ENCODE results near the gene MRPL28.
"Not testable (repeated sequence)": the region's sequence is repeated elsewhere in the genome, so short reads cannot be mapped to it uniquely, and the experiment has no call there.

Gene MRPL28

GRCh38 chr16:389352-389751 lies 19.0 kb upstream of the MRPL28 start:
- DNase-seq (ENCODE audit: low read depth): no peak

GRCh38 chr16:387761-388666 lies 17.7 kb upstream of the MRPL28 start:
- not testable (repeated sequence) for DNase-seq (ENCODE audit: low read depth)

- no peak for DNase-seq (ENCODE audit: low read depth)
These were observed 16.4 kb upstream of the MRPL28 start for GRCh38 chr16:386641-387156.

- no peak for DNase-seq (ENCODE audit: low read depth)
These were observed 13.2 kb upstream of the MRPL28 start for GRCh38 chr16:383326-384051.

DNA sequence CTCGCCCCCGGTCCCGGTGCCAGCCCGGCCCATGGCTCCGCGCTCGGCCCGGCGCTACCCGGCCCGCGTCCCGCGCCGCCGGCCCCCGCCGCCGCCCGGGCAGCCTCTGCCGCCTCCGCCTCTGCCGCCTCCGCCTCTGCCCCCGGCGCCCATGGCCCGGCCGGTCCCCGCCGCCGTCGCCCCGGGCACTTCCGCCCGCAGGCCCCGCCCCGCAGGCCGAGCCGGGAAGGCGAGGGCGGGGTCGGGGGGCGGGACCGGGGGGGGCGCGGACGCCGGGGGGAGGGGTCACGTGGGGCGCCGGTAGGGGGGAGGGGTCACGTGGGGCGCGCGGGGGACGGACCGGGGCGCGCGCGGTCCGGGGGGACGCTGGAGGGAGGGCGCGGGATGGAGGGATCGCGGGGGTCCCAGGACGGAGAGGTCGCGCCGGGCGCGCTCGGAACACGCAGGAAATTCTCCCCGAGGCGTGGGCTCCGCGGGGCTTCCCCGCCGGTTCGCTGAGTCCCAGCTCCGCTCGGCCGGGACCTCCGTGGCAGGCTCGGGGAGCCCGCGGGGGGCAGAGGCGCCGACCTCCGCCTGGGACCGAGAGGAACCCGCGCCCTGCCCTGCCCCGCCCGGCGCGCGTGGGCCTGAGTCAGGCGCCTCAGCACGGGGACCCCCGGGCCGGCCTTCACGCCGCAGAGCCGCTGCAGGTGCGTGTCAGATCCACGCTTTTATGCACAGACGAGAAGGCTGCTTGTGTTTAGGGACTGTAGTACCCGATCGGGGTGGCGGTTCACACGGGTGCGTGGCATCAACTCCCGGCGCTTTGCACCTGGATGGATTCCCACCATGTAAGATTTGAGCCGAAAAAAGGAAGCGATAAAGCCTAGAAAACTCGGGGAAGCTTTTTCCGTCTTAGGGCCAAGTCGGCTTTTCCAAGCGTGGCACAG lies 11.7 kb upstream of the MRPL28 start, which contains the start of gene PGAP6:
TSS of gene PGAP6 (minus strand) at position 190 of the 929 bp plus-strand sequence. CDS start at position 33, 157 bp downstream.
- DNase-seq (ENCODE audit: low read depth): no peak

- no peak for DNase-seq (ENCODE audit: low read depth)
These were observed 10.9 kb upstream of the MRPL28 start for GRCh38 chr16:381012-381788.

DNA sequence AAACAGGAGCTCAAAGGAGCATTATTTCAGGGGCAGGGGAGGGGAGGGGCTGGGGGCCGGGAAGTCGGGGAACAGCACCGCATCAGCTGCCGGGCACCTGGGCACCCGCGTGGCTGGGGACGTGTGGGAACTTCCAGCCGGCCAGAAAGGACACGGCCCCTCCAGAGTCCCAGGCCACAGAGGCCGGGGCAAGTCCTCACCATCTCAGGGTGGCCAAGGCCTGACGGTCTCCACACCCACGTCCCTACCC lies 10.3 kb upstream of the MRPL28 start:
- no peak for DNase-seq (ENCODE audit: low read depth)

DNA sequence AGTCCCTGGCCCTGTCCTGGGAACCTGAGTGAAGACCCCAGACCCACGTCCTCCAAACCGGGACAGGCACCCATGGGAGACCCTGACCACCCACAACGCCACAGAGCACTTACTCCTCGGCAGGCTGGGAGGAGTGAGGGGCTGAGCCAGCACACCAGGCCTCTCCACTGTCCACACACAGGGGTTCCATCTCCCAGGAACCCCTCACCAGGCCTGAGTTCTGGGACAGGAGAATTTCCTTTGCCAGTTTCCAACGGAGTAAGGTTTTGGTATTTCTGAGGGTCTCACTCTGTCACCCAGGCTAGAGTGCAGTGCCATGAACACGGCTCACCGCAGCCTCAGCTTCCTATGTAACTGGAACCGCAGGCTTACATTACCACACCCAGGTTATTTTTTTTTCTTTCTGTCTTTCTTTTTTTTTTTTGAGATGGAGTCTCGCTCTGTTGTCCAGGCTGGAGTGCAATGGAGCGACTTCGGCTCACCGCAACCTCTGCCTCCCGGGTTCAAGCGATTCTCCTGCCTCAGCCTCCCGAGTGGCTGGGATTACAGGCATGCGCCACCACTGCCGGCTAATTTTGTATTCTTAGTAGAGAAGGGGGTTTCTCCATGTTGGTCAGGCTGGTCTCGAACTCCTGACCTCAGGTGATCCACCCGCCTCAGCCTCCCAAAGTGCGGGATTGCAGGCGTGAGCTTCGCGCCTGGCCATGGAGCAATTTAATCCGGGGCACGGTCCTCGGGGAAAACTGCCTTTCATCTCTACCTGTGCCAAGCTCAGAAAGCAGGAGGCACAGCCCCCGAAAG lies 9.8 kb upstream of the MRPL28 start:
- no peak for DNase-seq (ENCODE audit: low read depth)

- no peak for DNase-seq (ENCODE audit: low read depth)
These were observed 9.0 kb upstream of the MRPL28 start for GRCh38 chr16:379183-379960.

DNA sequence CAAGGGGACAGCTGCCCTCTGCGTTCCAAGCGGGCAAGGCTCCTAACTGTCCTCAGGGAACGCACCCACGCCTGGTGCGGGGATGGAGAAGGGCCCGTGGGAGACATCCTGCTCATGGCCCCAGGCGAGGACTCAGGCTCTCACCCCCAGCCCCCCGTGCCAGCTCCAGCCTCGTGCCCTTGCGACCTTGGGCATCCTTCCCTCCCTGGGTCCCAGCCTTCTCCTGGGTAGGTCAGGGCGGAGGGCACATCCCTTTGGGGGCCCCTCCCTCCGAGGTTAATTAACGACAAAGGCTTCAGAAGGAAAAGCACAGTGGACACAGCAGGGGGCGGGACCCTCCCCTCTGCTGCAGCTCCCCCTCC lies 8.5 kb upstream of the MRPL28 start:
- no peak for DNase-seq (ENCODE audit: low read depth)

- DNase-seq (ENCODE audit: low read depth): not testable (repeated sequence)
These were observed 7.9 kb upstream of the MRPL28 start for GRCh38 chr16:378113-378820.

DNA sequence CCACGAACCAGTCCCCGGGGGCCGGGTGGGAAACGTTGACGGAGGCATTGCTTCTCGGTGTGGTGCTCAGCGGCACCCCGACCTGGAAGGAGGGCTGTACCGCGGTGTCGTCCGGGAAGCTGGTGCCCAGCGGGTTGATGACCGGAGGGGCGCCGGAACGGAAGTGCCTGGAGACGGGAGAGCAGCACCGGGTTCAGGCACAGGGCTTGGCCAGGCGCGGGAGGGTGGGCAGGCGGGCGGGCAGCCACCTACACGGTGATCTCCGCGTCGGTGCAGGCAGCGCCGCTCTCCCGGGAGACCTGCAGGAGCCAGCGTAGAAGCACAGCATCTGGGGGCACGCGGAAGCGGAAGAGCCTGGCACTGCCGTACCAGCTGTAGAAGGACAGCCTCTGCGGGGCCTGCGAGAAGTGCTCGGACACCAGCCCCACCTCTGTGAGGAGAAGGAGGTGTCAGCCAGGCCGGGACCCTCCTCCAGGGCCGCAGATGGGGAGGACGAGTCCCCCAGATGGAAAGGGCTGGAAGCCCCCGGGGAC lies 7.1 kb upstream of the MRPL28 start:
- no peak for DNase-seq (ENCODE audit: low read depth)

GRCh38 chr16:376817-377418 lies 6.6 kb upstream of the MRPL28 start:
- DNase-seq (ENCODE audit: low read depth): no peak

- DNase-seq (ENCODE audit: low read depth): no peak
These were observed 5.8 kb upstream of the MRPL28 start for GRCh38 chr16:375927-376816.

GRCh38 chr16:375212-375611 lies 4.9 kb upstream of the MRPL28 start:
- no peak for DNase-seq (ENCODE audit: low read depth)

DNA sequence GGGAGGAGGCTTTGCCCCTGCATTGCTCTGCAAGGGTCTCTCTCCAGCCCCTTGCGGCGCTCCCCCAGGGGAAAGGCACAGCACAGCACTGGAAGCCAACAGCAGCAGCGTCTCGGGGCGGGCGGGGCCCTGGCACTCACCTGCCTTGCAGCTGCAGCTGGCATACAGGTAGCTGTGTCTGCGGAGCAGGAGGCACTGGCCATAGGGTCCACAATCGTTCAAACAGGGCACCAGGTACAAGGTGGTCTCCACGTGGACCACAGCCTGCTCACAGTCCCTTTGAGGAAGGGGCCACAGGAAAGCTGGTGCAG lies 4.2 kb upstream of the MRPL28 start:
- DNase-seq (ENCODE audit: low read depth): no peak

- DNase-seq (ENCODE audit: low read depth): no peak
These were observed 3.7 kb upstream of the MRPL28 start for GRCh38 chr16:373848-374615.
